ENCODE results near the gene SLN.

The SLN gene

DNA sequence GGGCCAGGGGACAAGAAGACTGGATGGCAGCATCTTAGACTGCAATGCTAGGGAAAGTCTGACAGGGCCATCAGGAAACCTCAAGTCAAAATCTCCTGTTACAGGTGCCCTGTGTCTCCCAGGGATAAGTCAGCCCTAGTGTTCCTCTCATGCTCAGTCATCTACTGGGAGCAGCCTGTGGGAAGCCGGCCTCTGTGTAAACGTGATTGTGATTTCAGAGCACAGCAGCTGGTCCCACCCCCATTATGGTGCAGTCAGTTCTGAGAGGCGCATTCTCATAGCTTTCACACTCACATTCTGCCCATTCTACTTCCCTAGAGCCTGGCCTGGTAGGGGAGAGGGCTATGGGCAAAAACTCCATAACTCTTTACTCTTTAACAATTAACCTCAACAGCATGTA is 7.2 kb upstream of the SLN start:
- no peak for DNase-seq

DNA sequence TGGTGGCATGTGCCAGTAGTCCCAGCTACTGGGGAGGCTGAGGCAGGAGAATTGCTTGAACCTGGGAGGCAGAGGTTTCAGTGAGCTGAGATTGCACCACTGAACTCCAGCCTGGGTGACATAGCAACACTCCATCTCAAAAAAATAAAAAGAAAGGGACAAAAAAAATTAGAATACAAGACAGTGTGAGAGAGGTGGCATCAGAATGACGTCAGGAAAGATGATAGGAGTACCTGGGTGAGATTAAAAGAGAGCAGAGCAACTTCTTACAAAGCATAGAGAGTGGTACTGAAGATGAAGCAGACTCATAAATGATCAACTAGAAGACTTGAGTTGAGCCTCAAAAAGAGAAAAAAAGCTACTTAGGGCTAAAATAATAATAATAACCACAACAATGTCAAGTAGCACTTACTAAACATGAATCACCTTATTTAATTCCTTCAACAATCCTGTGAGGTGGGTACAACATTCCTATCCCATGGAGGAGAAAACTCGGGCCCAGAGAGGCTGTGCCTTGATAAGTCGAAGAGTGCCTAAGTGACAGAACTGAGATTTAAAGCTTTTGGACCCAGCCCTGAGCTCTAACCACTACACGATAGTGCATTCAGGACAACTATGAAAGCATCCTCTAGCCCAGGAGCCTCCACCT is 5.2 kb upstream of the SLN start:
- no peak for DNase-seq

DNA sequence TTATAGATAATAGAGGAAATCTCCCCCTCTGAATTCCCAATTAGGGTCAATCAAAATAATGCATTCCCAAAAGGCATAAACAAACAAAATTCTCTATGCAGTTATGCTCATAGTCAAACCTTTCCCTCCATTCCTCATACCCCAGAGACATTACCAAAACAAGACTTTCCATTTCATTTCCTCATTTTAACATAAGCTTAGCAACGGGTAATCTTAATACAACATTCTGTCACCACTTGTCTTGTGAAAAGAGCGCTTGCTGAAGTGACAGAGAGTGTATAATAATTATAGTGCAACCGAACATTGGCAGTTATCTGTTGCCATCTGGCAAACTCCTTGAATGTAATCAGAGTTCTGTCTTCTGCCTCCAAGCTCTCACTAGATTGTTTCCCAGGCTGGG is 1.2 kb upstream of the SLN start:
- DNase-seq, result no peak

DNA sequence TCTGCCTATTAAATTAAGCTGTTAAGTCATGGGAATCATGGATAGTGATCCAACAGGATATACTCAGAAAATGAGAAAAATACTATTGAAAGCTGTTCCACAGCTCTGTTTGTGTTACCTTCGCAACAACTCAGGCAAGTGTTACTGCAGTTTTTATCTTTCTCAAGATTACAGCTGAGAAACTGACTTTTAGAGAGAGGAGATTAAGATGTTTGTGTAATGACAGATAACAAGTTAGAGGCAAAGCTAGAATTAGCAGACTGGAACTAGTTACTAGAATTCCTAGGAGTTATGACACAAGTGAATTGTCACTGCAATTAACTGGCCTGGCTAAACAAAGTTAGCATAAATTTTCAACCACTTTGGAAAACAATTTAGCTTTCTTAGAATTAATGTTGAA is 1.6 kb downstream of the SLN start:
- no peak for DNase-seq

GRCh38 chr11:107708792-107709191 is 3.1 kb downstream of the SLN start:
- DNase-seq, result no peak

DNA sequence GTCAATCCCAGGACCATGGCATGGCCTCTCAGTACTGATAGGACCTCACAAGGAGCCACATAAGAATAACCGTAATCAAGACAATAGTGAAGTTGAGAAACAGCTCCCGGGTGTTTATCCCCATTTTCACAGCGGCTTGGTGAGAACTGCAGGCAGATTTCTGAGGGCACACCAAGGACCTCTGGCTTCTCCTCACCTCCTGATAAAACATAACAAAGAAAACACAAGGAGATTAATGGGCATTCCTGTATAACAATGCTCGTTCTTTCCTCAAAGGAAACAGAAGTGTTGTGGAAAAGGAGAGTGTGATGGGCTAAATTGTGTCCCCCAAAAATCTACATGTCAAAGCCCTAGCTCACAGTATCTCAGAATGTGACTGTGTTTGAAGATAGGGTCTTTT is 4.0 kb downstream of the SLN start:
- no peak for DNase-seq

DNA sequence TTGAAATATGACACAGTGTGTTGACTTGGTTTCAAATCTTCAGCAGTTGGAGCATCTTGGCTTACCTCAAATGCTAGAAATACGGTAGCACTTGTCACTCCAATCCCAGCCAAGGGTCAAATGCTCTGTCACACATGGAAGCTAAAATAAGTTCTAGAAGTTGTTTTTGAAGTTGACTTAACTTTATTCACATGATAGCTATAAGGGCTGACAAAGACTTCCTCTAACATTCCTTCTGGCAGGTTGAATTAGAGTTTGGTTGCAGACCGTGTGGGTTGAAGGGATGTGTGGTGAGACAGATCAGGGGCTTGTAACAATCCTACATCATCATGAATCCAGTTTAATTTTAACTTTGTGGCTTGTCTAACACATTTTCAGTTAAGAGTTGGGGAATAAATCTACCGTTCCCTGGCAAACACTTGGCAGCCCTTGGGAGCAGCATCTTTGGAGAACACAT is 4.6 kb downstream of the SLN start:
- no peak for DNase-seq

GRCh38 chr11:107706531-107706930 is 5.3 kb downstream of the SLN start:
- DNase-seq, result no peak

- DNase-seq, result no peak
Measured at GRCh38 chr11:107705027-107705426, 6.8 kb downstream of the SLN start.

GRCh38 chr11:107704451-107704850 is 7.4 kb downstream of the SLN start:
- DNase-seq, result no peak

- DNase-seq, result no peak
Measured at GRCh38 chr11:107702723-107703122, 9.1 kb downstream of the SLN start.

GRCh38 chr11:107702109-107702660 is 9.7 kb downstream of the SLN start:
- no peak for DNase-seq

- DNase-seq, result no peak
Measured at GRCh38 chr11:107699371-107700285, 12.2 kb downstream of the SLN start.

DNA sequence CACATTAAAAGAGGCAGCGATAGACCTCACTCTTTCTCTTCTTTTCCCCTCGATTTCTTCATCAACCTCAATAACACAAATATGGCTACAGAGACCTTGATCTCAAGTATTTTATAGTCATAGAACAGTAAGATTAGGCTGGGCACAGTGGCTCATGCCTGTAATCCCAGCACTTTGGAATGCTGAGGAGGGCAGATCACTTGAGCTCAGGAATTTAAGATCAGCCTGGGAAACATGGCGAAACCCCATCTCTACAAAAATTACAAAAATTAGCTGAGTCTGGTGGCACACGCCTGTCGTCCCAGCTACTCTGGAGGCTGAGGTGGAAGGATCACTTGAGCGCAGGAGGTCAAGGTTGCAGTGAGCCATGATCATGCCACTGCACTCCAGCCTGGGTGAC is 14.6 kb downstream of the SLN start:
- no peak for DNase-seq

- no peak for DNase-seq
Measured at GRCh38 chr11:107696140-107696539, 15.7 kb downstream of the SLN start.

- DNase-seq, result no peak
Measured at GRCh38 chr11:107695446-107695845, 16.4 kb downstream of the SLN start.

DNA sequence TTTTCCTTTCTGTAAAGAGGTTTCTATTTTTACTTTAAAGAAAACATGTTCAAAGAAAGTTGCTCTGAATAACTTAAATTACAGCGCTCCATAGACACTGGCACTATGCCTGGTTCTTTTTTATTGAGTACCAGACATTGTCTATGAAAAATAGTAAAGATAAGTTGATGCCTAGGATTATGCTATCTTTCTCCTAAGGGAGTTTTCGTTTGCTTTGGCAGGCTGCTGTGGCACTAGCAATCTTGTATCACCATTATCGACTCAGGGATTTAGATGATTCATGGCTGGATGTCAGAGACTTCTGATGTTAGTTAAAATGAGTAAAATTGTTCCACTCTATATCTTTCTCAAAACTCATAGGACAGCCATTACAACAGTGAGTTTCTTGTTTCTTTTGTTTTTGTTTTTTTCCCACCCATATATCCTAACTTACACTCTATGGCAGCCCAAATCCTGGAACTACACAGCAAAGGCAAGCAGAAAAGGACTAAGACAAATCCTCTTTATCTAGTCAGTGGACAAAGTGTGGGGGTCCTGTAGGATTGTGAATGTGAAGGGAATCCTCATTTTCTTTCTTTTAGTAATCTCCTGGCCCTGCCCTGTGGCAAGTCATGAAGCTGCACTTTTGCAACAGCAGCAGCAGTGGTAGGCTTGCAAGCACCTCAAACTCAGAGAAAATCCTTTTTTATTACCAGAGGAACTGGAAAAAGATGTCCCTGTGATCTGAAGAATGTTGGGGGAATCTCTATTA is 20.7 kb downstream of the SLN start:
- no peak for DNase-seq

DNA sequence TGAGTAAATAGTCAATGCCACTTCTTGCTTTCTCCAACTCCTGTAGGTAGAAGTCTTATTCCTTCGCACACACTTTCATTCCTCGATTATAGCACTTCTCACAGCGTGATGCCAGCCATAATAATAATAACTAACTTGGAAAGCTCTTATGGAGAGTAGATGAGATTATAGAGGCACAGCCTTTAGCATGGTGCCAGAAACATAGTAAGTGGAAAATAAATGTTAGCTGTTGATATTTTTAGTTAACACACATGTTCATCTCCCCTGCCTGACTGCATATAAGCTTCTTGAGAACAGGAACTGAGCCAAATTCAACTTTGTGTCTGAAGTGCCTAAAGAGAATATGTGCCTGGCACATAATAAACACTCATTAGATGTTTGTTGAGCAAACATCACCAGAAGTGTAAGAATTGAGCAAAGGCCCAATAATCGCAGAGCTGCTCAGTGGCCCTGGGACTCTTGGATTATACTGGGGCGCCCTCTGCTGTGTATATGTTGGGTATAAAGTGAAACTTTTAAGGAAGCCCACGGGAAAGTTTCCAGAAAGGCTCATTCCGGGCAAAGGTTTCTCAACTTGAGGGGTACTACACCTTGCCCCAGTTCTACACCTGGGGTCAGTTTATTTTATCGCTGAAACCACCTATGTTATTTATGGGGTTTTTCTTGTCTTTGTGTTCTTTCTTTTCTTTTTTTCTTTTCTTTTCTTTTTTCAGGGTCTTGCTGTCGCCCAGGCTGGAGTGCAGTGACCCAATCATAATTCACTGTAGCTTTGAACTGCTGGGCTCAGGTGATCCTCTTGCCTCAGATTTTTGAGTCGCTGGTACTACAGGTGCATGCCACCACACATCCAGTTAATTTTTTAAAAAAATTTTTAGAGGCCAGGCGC is 22.3 kb downstream of the SLN start:
- DNase-seq, result peak; percentile 59

- DNase-seq, result no peak
Measured at GRCh38 chr11:107688322-107688918, 23.4 kb downstream of the SLN start.

DNA sequence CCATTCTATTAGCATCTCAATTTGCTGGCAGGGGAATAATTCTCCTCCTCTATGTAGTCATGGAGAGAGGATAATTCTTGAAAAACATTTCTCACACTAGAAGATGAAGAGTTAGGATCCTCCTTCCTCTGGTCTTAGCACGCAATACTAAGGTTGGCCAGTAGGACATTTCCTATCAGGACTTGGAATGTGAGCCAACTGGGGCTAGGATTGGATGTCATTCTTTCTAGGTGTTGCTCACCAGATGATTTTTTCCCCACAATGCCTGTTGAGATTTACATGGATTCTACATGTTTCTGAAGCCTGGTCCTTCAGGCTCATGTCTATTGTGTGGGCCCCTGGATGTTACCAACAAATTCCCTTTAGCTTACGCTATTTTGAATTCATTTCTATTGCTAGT is 28.0 kb downstream of the SLN start:
- no peak for DNase-seq

GRCh38 chr11:107683061-107683460 is 28.8 kb downstream of the SLN start:
- no peak for DNase-seq

- DNase-seq, result no peak
Measured at GRCh38 chr11:107682572-107682971, 29.3 kb downstream of the SLN start.
